HEK293T (cell line): Measurements from ENCODE around the gene TARS3.

Experiments used
- BHLHE40 ChIP-seq: fragments of 450-650 bp; IDR thresholded peaks from 2 replicates; pipeline ENCODE4 v1.6.1; 2016; ENCODE audit warnings: mild to moderate bottlenecking, moderate library complexity, borderline replicate concordance
- CTBP1 ChIP-seq: fragments of 450-650 bp; IDR thresholded peaks from 2 replicates; pipeline ENCODE4 v1.6.1; 2016; ENCODE audit warnings: borderline replicate concordance
- ELF4 ChIP-seq: fragments of 450-650 bp; IDR thresholded peaks from 2 replicates; pipeline ENCODE4 v1.6.1; 2017; ENCODE audit warnings: antibody characterized with exemption
- FOXA1 ChIP-seq: fragments of 450-650 bp; IDR thresholded peaks from 2 replicates; pipeline ENCODE4 v1.6.1; 2016; ENCODE audit warnings: mild to moderate bottlenecking
- FOXK2 ChIP-seq: fragments of 450-650 bp; IDR thresholded peaks from 2 replicates; pipeline ENCODE4 v1.6.1; 2016; ENCODE audit warnings: mild to moderate bottlenecking
- FOXM1 ChIP-seq: fragments of 450-650 bp; IDR thresholded peaks from 2 replicates; pipeline ENCODE4 v1.6.1; 2017; ENCODE audit warnings: mild to moderate bottlenecking, borderline replicate concordance
- HDGF ChIP-seq: fragments of 450-650 bp; IDR thresholded peaks from 2 replicates; pipeline ENCODE4 v1.6.1; 2017; ENCODE audit warnings: antibody characterized with exemption, borderline replicate concordance
- NFRKB ChIP-seq: fragments of 450-650 bp; IDR thresholded peaks from 2 replicates; pipeline ENCODE4 v1.6.1; 2016; ENCODE audit warnings: mild to moderate bottlenecking, moderate library complexity
- SUZ12 ChIP-seq: fragments of 450-650 bp; IDR thresholded peaks from 2 replicates; pipeline ENCODE4 v1.6.1; 2016; ENCODE audit warnings: mild to moderate bottlenecking
- ZNF384 ChIP-seq: fragments of 450-650 bp; IDR thresholded peaks from 2 replicates; pipeline ENCODE4 v1.6.1; 2016
- TF ChIP-seq, protein P1 (sequence below): fragments of 450-650 bp; IDR thresholded peaks from 2 replicates; pipeline ENCODE4 v1.6.1; 2016

DNA sequence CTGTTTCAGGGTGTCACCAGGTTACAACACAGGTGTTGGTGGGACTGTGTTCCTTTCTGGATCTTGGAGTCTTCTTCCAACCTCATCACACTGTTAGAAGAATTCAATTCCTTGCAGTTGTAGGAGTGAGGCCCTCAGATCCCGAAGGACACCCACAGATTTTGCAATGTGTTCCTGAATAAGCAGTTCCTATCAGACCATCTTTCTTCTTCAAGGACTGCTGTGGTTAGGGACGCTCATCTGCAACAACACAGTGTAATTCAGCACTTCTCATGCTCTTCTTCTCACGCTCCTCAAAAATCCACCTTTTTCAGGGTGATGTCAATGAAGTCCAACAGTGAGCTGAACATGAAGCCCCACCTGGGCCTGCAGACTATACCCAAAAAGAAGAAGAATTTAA is 90.9 kb downstream of the TARS3 start:
- TF ChIP-seq FOXM1 (no peak), ELF4 (no peak), SUZ12 (no peak), FOXA1 (no peak), NFRKB (no peak), FOXK2 (no peak), CTBP1 (no peak), BHLHE40 (no peak), HDGF (no peak), ZNF384 (no peak)
- TF ChIP-seq, protein P1, sequence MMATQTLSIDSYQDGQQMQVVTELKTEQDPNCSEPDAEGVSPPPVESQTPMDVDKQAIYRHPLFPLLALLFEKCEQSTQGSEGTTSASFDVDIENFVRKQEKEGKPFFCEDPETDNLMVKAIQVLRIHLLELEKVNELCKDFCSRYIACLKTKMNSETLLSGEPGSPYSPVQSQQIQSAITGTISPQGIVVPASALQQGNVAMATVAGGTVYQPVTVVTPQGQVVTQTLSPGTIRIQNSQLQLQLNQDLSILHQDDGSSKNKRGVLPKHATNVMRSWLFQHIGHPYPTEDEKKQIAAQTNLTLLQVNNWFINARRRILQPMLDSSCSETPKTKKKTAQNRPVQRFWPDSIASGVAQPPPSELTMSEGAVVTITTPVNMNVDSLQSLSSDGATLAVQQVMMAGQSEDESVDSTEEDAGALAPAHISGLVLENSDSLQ, result no peak
